Hematopoietic multipotent progenitor cell treated with erythropoietin and hydrocortisone succinate and interleukin-3 and kit ligand, for 15 days (in vitro differentiated cells): Measurements from ENCODE around the gene STOX1.
"Not testable (repeated sequence)": the region's sequence is repeated elsewhere in the genome, so short reads cannot be mapped to it uniquely, and the experiment has no call there.

ENCODE experiments used
- DNase-seq: peaks from one replicate; pipeline ENCODE4 v3.0.0-alpha.2; 2015; ENCODE audit warnings: low spot score

Gene STOX1, protein sequence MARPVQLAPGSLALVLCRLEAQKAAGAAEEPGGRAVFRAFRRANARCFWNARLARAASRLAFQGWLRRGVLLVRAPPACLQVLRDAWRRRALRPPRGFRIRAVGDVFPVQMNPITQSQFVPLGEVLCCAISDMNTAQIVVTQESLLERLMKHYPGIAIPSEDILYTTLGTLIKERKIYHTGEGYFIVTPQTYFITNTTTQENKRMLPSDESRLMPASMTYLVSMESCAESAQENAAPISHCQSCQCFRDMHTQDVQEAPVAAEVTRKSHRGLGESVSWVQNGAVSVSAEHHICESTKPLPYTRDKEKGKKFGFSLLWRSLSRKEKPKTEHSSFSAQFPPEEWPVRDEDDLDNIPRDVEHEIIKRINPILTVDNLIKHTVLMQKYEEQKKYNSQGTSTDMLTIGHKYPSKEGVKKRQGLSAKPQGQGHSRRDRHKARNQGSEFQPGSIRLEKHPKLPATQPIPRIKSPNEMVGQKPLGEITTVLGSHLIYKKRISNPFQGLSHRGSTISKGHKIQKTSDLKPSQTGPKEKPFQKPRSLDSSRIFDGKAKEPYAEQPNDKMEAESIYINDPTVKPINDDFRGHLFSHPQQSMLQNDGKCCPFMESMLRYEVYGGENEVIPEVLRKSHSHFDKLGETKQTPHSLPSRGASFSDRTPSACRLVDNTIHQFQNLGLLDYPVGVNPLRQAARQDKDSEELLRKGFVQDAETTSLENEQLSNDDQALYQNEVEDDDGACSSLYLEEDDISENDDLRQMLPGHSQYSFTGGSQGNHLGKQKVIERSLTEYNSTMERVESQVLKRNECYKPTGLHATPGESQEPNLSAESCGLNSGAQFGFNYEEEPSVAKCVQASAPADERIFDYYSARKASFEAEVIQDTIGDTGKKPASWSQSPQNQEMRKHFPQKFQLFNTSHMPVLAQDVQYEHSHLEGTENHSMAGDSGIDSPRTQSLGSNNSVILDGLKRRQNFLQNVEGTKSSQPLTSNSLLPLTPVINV

DNA sequence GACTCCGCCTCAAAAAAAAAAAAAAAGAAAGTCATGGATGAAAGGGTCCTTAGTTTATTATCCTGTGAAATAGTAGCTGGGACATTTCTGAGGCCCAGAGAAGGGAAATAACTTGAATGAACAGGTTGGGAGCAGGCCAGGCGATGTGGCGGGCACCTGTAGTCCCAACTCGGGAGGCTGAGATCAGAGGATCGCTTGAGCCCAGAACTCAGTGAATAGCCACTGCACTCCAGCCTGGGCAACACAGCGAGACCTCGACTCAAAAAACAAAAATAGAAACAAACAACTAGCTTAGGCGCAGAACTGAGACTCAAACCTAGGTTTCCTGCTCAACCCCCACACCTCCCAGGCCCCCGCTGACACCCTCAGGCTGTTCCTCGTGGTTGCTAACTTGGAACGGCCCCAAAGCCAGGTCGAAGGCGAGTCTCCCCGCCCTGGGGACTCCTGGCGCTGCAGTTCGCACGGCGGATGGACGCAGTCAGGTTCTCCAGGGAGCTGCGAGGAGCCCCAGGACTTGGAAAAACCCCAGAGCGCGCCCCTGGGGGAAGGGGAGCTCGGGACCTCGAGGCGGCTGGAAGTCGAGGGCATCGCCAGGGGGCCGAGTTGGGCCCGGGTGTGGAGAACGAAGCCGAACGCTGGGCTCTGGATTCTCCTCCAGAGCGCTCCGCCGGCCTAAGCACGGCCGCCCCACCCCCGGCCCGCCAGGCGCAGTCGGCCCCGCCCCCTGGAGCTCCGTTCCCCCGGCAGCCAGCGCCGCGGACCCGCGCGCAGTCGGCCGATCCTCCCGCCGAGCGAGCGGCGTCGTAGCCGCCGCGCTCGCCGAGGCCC lies at the start of gene STOX1:
TSS of gene STOX1 (plus strand) at position 768 of the 828 bp plus-strand sequence. CDS start 93 bp downstream, outside the sequence.
- peak; percentile 37 for DNase-seq

GRCh38 chr10:68781613-68782574 lies 45.4 kb upstream of the STOX1 start:
- no peak for DNase-seq

DNA sequence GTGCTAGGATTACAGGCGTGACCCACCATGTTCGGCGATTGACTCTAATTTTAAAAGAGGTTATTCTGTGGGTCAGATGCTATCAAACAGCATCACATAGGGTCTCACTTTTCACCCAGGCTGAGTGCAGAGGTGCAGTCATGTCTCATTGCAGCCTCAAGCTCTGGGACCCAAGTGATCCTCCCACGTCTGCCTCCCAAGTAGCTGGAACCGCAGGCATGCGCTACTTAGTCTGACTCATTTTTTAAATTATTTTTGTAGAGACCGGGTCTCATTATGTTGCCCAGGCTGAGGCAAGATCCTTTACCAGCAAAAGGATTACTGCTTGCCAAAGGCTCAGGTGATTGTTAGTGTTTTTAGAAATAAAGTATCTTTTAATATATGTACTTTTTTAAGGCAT lies 42.9 kb upstream of the STOX1 start:
- no peak for DNase-seq

GRCh38 chr10:68787813-68788212 lies 39.5 kb upstream of the STOX1 start:
- DNase-seq: no peak

DNA sequence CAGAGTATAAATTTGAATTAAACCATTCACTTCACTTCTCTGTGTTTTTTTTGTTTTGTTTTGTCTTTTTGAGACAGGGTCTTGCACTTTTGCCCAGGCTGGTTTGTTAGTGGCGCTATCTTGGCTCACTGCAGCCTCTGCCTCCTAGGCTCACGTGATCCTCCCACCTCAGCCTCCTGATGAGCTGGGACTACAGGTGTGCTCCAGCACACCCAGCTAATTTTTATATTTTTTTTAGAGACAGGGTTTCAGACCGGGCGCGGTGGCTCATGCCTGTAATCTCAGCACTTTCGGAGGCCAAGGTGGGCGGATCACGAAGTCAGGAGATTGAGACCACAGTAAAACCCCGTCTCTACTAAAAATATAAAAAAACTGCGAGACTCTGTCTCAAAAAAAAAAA lies 36.9 kb upstream of the STOX1 start:
- DNase-seq: no peak

GRCh38 chr10:68792115-68792514 lies 35.2 kb upstream of the STOX1 start:
- no peak for DNase-seq

DNA sequence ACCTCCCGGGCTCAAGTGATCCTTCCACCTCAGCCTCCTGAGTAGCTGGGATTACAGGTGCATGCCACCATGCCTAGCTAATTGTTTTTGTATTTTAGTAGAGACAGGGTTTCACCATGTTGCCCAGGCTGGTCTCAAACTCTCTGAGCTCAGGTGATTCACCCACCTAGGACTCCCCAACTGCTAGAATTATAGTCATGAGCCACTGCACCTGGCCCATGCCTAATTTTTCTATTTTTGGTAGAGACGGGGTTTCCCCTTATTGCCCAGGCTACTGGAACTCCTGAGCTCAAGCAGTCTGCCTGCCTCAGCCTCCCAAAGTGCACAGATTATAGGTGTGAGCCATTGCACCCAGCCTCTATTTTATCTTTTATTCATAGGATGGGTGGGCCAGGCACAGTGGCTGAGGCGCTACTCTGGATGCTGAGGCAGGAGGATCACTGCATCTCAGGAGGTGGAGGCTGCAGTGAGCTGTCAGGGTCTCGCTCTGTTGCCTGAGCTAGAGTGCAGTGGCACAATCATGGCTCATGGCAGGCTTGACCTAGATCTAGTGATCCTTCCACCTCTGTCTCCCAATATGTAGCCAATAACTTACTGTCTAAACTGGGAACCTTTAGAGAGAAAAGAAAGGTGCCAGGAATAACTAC lies 31.3 kb upstream of the STOX1 start:
- no peak for DNase-seq

DNA sequence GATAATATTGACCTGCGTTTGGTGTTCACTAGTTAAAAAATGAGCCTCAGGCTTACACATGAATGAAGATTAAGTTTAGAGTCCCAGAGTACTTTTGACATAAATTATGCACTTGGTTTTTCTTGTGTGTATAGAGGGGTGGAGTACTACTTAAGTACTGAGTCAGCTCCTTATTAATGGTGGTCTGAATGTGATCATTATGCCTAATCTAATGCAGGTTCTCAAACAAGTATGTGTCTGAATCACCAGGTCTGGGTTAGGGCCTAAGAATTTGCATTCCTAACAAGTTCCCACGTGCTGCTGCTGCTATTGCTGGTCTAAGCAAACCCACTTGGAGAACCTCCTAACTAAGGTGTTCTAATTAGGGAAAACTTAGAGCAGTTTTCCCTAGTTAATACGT lies 30.7 kb upstream of the STOX1 start:
- DNase-seq: no peak

GRCh38 chr10:68800211-68800610 lies 27.1 kb upstream of the STOX1 start:
- DNase-seq: no peak

DNA sequence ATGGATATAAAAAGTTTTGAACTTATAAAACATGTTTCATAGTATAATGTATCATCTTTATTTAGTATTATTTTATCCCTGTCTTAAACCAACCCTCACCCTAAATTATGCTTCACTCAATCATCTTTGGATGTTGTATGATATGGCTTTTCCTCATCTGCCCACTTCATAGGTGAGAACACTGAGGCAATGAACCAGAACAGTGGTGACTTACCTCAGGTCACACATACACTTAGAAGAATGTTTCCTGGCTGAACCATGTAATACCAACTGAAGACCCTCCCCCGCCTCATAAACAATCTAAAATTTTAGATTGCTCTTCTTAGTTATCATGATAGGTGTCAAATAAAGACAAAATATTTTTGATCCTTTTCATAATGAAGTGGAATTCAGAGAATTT lies 22.6 kb upstream of the STOX1 start:
- DNase-seq: no peak

GRCh38 chr10:68810830-68811229 lies 16.5 kb upstream of the STOX1 start:
- DNase-seq: not testable (repeated sequence)

- DNase-seq: no peak
Observed at GRCh38 chr10:68811314-68812009, 15.9 kb upstream of the STOX1 start.

GRCh38 chr10:68812420-68812819 lies 14.9 kb upstream of the STOX1 start:
- DNase-seq: no peak

- no peak for DNase-seq
Observed at GRCh38 chr10:68813559-68813958, 13.8 kb upstream of the STOX1 start.

GRCh38 chr10:68816796-68817412 lies 10.4 kb upstream of the STOX1 start:
- DNase-seq: no peak

DNA sequence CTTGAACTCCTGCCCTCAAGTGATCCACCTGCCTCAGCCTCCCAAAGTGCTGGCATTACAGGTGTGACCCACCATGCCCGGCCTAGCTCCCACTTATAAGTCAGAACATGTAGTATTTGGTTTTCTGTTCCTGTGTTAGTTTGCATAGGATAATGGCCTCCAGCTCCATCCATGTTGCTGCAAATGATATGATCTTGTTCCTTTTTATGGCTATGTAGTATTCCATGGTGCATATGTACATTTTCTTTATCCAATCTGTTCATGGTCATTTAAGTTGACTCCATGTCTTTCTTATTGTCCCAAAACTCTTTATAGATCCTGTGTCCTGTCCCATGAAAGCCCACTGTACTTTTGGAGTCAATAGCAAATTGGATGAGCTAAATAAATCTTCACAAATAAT lies 7.0 kb upstream of the STOX1 start:
- not testable (repeated sequence) for DNase-seq

DNA sequence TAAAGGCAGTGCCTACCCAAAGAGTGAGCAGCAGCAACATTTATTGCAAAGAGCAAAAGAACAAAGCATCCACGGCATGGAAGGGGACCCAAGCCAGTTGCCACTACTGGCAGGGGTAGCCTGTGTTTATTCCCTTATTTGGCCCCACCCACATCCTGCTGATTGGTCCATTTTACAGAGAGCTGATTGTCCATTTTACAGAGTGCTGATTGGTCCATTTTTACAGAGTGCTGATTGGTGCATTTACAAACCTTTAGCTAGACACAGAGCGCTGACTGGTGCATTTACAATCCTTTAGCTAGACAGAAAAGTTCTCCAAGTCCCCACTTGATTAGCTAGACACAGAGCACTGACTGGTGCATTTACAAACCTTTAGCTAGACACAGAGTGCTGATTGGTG lies 4.7 kb upstream of the STOX1 start:
- not testable (repeated sequence) for DNase-seq

DNA sequence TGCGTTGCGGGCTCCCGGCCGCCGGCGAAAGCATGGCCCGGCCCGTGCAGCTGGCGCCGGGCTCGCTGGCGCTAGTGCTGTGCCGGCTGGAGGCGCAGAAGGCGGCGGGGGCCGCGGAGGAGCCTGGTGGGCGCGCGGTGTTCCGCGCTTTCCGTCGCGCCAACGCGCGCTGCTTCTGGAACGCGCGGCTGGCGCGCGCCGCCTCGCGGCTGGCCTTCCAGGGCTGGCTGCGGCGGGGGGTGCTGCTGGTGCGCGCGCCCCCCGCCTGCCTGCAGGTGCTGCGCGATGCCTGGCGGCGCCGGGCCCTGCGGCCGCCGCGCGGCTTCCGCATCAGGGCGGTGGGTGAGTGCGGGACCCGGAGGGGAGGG lies 245 bp downstream of the STOX1 start:
- DNase-seq: not testable (repeated sequence)

DNA sequence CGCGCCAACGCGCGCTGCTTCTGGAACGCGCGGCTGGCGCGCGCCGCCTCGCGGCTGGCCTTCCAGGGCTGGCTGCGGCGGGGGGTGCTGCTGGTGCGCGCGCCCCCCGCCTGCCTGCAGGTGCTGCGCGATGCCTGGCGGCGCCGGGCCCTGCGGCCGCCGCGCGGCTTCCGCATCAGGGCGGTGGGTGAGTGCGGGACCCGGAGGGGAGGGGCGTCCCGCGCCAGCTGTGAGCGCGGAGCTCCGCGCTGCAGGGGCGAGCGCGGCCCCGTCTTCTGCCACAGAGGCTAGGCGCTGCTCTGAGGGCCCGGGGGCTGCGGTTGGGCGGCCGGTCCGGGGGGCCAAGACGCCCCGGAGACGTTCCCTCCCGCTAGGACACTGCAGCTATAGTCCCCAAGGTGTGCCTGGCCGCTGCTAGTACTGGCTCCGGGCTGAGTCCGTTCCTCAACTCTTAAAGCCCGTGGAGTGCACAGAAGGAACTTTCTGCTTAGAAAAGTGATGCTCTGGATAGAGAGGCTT lies 811 bp downstream of the STOX1 start:
- DNase-seq: not testable (repeated sequence)
